Forelimb muscle (tissue), 1 donor: ENCODE measurements around the gene SMYD3. TPM values are rescaled to one million over a fixed set of nuclear protein-coding genes. Genes with fewer than 3 reads are reported as not detected.
A peak's percentile ranks its signal among the peaks of the same experiment; 100 is the strongest.

Source experiments
- DNase-seq: peaks from one replicate; pipeline ENCODE4 v3.0.0-alpha.2; 2013; ENCODE audit warnings: low read depth
- polyA plus RNA-seq: library from polyadenylated mRNA; unstranded; fragments of 120-200 nt; gene quantifications from one replicate; pipeline ENCODE4 v1.2.1, GENCODE V29; 2013; ENCODE audit not compliant: insufficient read length

Gene SMYD3
- polyA plus RNA-seq, 1 donor: 7.9 TPM

DNA sequence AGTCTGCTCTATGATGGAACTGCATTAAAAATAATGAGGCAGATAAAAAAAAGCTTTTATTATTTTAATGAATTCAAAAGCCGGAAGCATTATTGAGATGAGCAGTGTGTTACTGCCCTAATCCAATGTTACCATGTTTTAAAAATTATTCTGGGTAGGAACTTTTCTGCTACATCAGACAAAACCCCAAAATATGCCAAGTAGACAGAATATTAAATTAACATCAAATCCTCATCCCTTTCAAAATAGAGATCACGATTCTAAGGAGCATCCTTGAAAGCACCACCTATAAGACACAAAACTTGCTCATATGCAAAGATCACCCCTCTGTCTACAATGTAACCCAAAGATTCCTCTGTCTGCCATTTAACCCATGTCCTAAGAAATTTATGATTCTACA is 357.5 kb downstream of the SMYD3 start:
- no peak for DNase-seq

GRCh38 chr1:246147524-246148461 is 359.3 kb downstream of the SMYD3 start:
- no peak for DNase-seq

DNA sequence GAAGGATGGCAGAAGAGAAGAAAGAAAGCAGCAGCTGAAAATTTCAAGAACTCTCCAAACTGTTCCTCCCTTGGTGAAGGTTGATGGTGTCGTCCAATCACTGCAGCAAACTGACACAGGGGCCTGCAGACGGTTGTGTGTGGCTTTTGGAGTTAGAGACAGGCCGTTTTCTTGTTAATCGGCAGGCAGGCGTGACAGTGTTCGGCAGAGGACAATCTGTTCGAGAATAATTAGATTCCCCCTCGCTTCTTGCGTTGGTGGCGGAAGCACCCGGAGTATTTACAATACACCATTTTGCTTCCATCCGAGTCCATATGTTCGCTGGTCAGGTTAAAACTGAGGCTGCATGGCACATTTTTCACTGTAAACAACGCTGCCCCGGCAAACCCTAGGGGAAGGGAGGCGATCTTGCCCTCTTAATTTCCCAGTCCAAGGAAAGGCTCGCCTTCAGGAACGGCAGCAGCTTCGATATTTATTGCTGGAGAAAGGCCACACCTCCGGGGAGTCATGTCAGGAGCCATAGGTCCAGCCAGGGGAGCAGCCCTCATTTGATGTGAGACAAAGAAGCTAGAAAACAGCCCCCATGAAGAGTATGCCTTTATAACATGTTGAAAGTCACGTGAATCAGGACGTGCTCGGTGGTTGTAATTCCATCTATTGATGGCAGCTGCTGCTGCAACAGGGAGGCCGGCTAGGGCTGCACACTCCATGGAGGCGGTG is 360.1 kb downstream of the SMYD3 start:
- no peak for DNase-seq

GRCh38 chr1:246145900-246146299 is 361.2 kb downstream of the SMYD3 start:
- DNase-seq: no peak

GRCh38 chr1:246144931-246145330 is 362.1 kb downstream of the SMYD3 start:
- no peak for DNase-seq

DNA sequence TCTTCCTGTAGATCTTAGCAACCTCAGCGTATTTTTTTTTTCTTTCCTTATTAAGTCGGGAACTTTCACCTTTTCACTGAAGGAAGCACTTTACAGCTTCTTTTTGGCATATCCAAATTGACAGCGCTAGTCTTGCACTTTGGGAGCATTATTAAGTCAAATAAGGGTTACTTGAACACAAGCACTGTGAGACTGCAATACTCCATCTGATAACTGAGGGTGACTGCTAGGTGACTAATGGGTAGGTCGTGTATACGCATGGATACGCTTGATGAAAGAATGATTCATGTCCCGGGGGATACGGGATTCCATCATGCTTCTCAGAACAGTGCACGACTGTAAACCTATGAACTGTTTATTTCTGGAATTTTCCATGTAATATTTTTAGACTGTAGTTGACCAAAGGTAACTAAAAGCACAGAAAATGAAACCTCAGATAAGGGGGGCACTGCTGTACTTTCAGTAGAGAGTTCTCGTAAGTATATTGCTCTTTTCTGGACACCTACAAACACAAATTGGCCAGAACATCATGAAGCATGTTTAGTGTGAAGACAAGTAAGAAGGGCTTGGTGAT is 364.7 kb downstream of the SMYD3 start:
- no peak for DNase-seq

DNA sequence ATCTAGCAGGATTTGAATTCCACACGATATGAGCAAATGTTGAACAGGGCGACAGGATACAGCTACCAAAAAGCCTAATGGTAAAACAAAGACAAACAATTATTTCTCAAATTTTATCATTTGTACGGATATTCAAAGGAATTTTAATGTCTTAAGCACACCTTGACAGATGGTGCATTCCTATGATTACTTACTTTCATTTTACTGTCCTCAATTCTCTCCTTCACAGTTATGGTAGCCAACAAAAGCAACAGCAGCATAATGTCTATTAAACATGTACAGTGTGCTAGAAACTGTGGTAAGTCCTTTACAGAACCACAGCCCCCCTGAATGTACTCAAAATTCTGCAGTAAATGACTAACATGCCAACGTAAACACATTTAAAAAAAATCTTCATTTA is 365.8 kb downstream of the SMYD3 start:
- DNase-seq: no peak

GRCh38 chr1:246139745-246140182 is 367.3 kb downstream of the SMYD3 start:
- no peak for DNase-seq

- DNase-seq: no peak
Observed at GRCh38 chr1:246138781-246139180, 368.3 kb downstream of the SMYD3 start.

GRCh38 chr1:246136477-246136876 is 370.6 kb downstream of the SMYD3 start:
- DNase-seq: no peak

DNA sequence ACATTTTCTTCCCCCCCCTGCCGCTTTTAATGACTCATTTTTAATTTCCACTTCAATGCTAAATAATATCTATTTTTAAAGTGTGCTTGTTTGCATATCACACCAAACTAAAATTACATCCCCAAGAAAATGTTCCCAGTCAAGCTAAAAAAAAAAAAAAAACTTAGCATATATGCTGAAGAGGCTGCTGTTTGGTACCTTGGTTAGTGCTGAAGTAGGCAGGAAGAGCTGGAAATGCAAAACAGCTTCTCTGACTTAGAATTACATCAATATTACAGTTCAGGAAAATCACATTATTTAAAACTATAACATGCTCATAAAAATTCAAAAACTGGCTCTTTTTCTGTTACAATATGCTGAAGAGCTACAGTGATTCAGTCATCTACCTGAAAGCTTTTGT is 372.3 kb downstream of the SMYD3 start:
- no peak for DNase-seq

DNA sequence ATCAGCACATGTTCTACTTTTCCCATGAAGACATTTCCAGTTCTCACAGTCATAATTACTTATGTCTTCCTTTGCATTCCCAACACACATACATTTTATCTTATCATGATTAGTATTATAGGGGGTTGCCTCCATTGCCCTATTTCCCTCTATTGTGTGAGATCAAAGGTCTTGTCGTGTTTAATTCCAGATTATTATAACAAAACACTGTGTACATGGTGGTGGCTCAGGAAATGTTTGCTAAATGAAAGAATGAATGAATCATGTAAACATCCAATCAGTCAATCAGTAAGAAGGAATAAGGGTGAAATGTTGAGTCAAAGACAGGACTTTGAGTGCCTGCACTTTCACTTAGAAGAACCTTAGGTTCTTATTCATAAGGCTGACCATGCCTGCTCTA is 376.0 kb downstream of the SMYD3 start:
- no peak for DNase-seq

- DNase-seq: no peak
Observed at GRCh38 chr1:246128494-246129069, 378.5 kb downstream of the SMYD3 start.

GRCh38 chr1:246126580-246126979 is 380.5 kb downstream of the SMYD3 start:
- no peak for DNase-seq

DNA sequence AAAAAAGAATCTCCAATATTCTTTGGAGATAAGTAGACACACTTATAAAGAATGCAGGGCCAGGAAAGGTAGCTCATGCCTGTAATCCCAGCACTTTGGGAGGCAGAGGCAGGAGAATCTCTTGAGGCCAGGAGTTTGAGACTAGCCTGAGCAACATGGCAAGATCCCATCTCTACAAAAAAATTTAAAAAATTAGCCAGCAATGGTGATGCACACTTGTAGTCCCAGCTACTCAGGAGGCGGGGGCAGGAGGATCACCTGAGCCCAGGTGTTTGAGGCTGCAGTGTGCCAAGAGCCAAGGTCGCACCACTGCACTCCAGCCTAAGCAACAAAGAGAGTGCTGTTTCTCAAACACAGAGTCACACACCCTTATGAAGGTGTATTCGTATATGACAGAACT is 385.0 kb downstream of the SMYD3 start:
- DNase-seq: no peak

DNA sequence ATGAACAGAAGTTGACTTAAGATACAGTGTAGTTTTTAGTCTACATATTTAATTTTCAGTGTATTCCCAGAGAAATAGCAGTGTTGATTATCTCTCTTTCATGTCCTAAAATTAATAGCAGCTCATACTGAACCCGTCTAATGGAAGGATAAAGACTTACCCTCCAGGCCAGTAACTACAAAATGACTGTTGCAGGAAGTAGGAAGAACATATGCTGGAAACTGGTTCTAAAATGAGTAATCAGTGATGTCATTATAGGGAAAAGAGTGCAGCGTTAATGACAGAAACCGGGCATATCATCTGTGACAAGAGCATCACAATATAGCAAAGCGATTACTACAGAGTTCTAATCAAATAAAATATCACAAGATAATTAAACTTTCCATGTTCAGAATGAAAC is 385.5 kb downstream of the SMYD3 start:
- no peak for DNase-seq

GRCh38 chr1:246117066-246117791 is 389.9 kb downstream of the SMYD3 start:
- peak; percentile 19 for DNase-seq

DNA sequence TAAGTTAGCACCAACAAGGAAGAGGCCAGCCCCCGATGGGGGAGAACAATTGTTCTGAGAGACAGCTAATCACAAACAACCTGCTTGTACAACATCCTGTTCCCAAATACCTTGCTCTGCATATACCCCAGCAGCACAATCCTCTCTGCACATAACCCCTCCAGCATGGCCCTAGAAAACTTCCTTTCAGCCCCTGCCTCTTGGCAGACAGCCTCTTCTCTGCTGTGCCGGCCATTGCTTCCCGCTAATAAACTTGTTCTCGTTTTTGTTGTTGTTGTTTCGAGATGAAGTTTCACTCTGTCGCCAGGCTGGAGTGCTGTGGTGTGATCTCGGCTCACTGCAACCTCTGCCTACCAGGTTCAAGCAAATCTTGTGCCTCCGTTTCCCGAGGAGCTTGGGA is 392.7 kb downstream of the SMYD3 start:
- no peak for DNase-seq

DNA sequence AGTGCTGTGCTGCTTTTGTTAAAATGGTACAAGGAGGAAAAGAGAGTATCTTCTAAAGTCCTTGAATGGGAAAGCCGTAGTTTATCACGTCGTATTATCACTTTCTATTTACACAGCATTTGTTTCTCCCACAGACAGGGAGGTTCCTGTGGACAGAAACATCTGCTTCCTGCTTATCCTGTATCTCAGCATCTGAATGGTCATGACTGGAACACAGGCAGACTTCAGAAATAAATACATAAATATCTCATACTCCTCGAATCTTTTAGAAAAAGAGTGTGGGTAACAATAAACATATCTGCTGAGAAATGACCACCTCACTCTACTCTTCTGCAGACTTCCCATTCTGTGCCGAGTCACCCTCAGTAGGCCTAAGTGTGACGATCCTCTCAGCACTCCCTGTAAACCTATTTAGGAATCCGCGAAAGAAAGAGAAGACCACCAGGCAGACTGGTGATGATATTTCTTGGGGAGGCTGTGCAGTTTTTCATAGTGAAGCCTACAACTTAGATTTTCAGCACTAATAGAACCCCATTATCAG is 393.5 kb downstream of the SMYD3 start:
- DNase-seq: no peak

GRCh38 chr1:246111570-246111969 is 395.5 kb downstream of the SMYD3 start:
- DNase-seq: no peak
